ENCODE measurements around the gene ERC1.

The ERC1 gene

GRCh38 chr12:1297206-1297605, 306.2 kb downstream of the ERC1 start:
- no peak for DNase-seq
- H2AFZ ChIP-seq (ENCODE audit: low read length) = no peak overlapping the region
- H3K4me1 ChIP-seq (ENCODE audit: low read length) = no peaks in the 10 kb centered on the region
- H3K27me3 ChIP-seq (replicated peaks; ENCODE audit: insufficient read depth, low read length) = no peaks in the 10 kb centered on the region
- H3K79me2 ChIP-seq (ENCODE audit: low read length) = no peaks in the 10 kb centered on the region
- no peak overlapping the region for H3K9ac ChIP-seq (ENCODE audit: low read length)
- H3K36me3 ChIP-seq (replicated peaks; ENCODE audit: insufficient read depth, low read length) = no peaks in the 10 kb centered on the region
- H3K9me2 ChIP-seq (replicated peaks; ENCODE audit: insufficient read depth, low read length) = no peaks in the 10 kb centered on the region
- no peaks in the 10 kb centered on the region for H4K20me1 ChIP-seq (ENCODE audit: insufficient read depth, low read length)
- no peaks in the 10 kb centered on the region for H3F3A ChIP-seq (ENCODE audit: insufficient read depth, low read length)
- no peaks in the 10 kb centered on the region for H3K9me3 ChIP-seq (replicated peaks; ENCODE audit: insufficient read depth, low read length)
- no peak overlapping the region for H3K27ac ChIP-seq (ENCODE audit: low read length)
- TF ChIP-seq CTCF (IDR thresholded peaks at IDR 0.05; ENCODE audit: low read length) = no peak
- no peak for TF ChIP-seq EZH2 (optimal IDR thresholded peaks at IDR 0.05; ENCODE audit: low read depth, low read length)
- no peak for TF ChIP-seq EZH2phosphoT487 (IDR thresholded peaks at IDR 0.05; ENCODE audit: low read length)
- no peak overlapping the region for H3K4me2 ChIP-seq (ENCODE audit: low read depth, low read length)
- H3K4me3 ChIP-seq (ENCODE audit: low read length) = no peak overlapping the region

GRCh38 chr12:1297639-1298175, 306.7 kb downstream of the ERC1 start:
- no peaks in the 10 kb centered on the region for H4K20me1 ChIP-seq (ENCODE audit: insufficient read depth, low read length)
- H3F3A ChIP-seq (ENCODE audit: insufficient read depth, low read length) = no peaks in the 10 kb centered on the region
- TF ChIP-seq EZH2phosphoT487 (IDR thresholded peaks at IDR 0.05; ENCODE audit: low read length) = no peak
- H3K27ac ChIP-seq (ENCODE audit: low read length) = no peak overlapping the region
- H3K4me2 ChIP-seq (ENCODE audit: low read depth, low read length) = no peak overlapping the region
- H3K27me3 ChIP-seq (replicated peaks; ENCODE audit: insufficient read depth, low read length) = no peaks in the 10 kb centered on the region
- no peaks in the 10 kb centered on the region for H3K79me2 ChIP-seq (ENCODE audit: low read length)
- H3K4me1 ChIP-seq (ENCODE audit: low read length) = no peaks in the 10 kb centered on the region
- no peaks in the 10 kb centered on the region for H3K9me3 ChIP-seq (replicated peaks; ENCODE audit: insufficient read depth, low read length)
- H3K9me2 ChIP-seq (replicated peaks; ENCODE audit: insufficient read depth, low read length) = no peaks in the 10 kb centered on the region
- no peak for DNase-seq
- no peak overlapping the region for H3K4me3 ChIP-seq (ENCODE audit: low read length)
- H3K36me3 ChIP-seq (replicated peaks; ENCODE audit: insufficient read depth, low read length) = no peaks in the 10 kb centered on the region
- H2AFZ ChIP-seq (ENCODE audit: low read length) = no peak overlapping the region
- H3K9ac ChIP-seq (ENCODE audit: low read length) = no peak overlapping the region

GRCh38 chr12:1300460-1300859, 309.4 kb downstream of the ERC1 start:
- no peaks in the 10 kb centered on the region for H3K27me3 ChIP-seq (replicated peaks; ENCODE audit: insufficient read depth, low read length)
- no peak for DNase-seq
- TF ChIP-seq EZH2 (optimal IDR thresholded peaks at IDR 0.05; ENCODE audit: low read depth, low read length) = no peak
- no peak for TF ChIP-seq CTCF (IDR thresholded peaks at IDR 0.05; ENCODE audit: low read length)
- no peak for TF ChIP-seq EZH2phosphoT487 (IDR thresholded peaks at IDR 0.05; ENCODE audit: low read length)
- no peaks in the 10 kb centered on the region for H3K9me3 ChIP-seq (replicated peaks; ENCODE audit: insufficient read depth, low read length)
- no peaks in the 10 kb centered on the region for H3K4me1 ChIP-seq (ENCODE audit: low read length)
- no peaks in the 10 kb centered on the region for H4K20me1 ChIP-seq (ENCODE audit: insufficient read depth, low read length)
- no peak overlapping the region for H3K4me3 ChIP-seq (ENCODE audit: low read length)
- no peaks in the 10 kb centered on the region for H3K36me3 ChIP-seq (replicated peaks; ENCODE audit: insufficient read depth, low read length)
- no peaks in the 10 kb centered on the region for H3F3A ChIP-seq (ENCODE audit: insufficient read depth, low read length)
- no peak overlapping the region for H3K9ac ChIP-seq (ENCODE audit: low read length)
- no peaks in the 10 kb centered on the region for H3K79me2 ChIP-seq (ENCODE audit: low read length)
- no peak overlapping the region for H3K27ac ChIP-seq (ENCODE audit: low read length)
- no peak overlapping the region for H2AFZ ChIP-seq (ENCODE audit: low read length)
- H3K9me2 ChIP-seq (replicated peaks; ENCODE audit: insufficient read depth, low read length) = no peaks in the 10 kb centered on the region
- H3K4me2 ChIP-seq (ENCODE audit: low read depth, low read length) = no peak overlapping the region

GRCh38 chr12:1302201-1302870, 311.3 kb downstream of the ERC1 start:
- DNase-seq = no peak

More at GRCh38 chr12:1302201-1302870, 311.3 kb downstream of the ERC1 start:
- H3K4me2 ChIP-seq (ENCODE audit: low read depth, low read length) = no peak overlapping the region
- H4K20me1 ChIP-seq (ENCODE audit: insufficient read depth, low read length) = no peaks in the 10 kb centered on the region
- H3K9me3 ChIP-seq (replicated peaks; ENCODE audit: insufficient read depth, low read length) = no peaks in the 10 kb centered on the region
- H3K27ac ChIP-seq (ENCODE audit: low read length) = no peak overlapping the region
- no peaks in the 10 kb centered on the region for H3K4me1 ChIP-seq (ENCODE audit: low read length)
- H3K27me3 ChIP-seq (replicated peaks; ENCODE audit: insufficient read depth, low read length) = no peaks in the 10 kb centered on the region
- no peak overlapping the region for H3K4me3 ChIP-seq (ENCODE audit: low read length)
- no peaks in the 10 kb centered on the region for H3F3A ChIP-seq (ENCODE audit: insufficient read depth, low read length)
- TF ChIP-seq EZH2phosphoT487 (IDR thresholded peaks at IDR 0.05; ENCODE audit: low read length) = no peak
- no peak for TF ChIP-seq CTCF (IDR thresholded peaks at IDR 0.05; ENCODE audit: low read length)
- TF ChIP-seq EZH2 (optimal IDR thresholded peaks at IDR 0.05; ENCODE audit: low read depth, low read length) = no peak
- no peak overlapping the region for H2AFZ ChIP-seq (ENCODE audit: low read length)
- H3K79me2 ChIP-seq (ENCODE audit: low read length) = no peaks in the 10 kb centered on the region
- H3K36me3 ChIP-seq (replicated peaks; ENCODE audit: insufficient read depth, low read length) = no peaks in the 10 kb centered on the region
- H3K9me2 ChIP-seq (replicated peaks; ENCODE audit: insufficient read depth, low read length) = no peaks in the 10 kb centered on the region
- H3K9ac ChIP-seq (ENCODE audit: low read length) = no peak overlapping the region

All from MM.1S (cell line).